PC-3 (cell line): ENCODE results near the gene TTC21B. TPM values are rescaled to one million over a fixed set of nuclear protein-coding genes. Genes with fewer than 3 reads are reported as not detected.
A peak's percentile ranks its signal among the peaks of the same experiment; 100 is the strongest.

Experiments used
- ATAC-seq: fragments of 200-7000 bp; cut with Tn5 transposase; 2 replicates; pipeline ENCODE4 v1.9.1; 2020; ENCODE audit warnings: mild to moderate bottlenecking, moderate library complexity
- BruUV-seq: library from RNA; stranded (reverse); fragments of 400-500 nt; replicated peaks from 2 replicates; lab custom pipeline; 2021; lab: Mats Ljungman, UMichigan
- CTCF ChIA-PET: fragments of 300-600 bp; sonication (Branson Sonifier 250); formaldehyde crosslinking; loops from one replicate; lab custom pipeline; 2022; ENCODE audit warnings: antibody characterized with exemption; lab: Charles Lee
- POLR2A ChIA-PET: fragments of 300-600 bp; sonication (Branson Sonifier 250); formaldehyde crosslinking; loops from one replicate; lab custom pipeline; 2022; ENCODE audit warnings: antibody characterized with exemption; ENCODE audit not compliant: unreplicated experiment; lab: Charles Lee
- DNase-seq: peaks from one replicate; pipeline ENCODE4 v3.0.0-alpha.2; 2015
- H2AFZ ChIP-seq: fragments of 300-600 bp; sonication (generic); 2 replicates; pipeline ENCODE4 v1.6.0; 2016; ENCODE audit warnings: antibody characterized with exemption, low read length
- H3F3A ChIP-seq: fragments of 300-600 bp; sonication (generic); one replicate; pipeline ENCODE4 v1.6.0; 2017; ENCODE audit warnings: antibody characterized with exemption, low read length, control low read depth, mild to moderate bottlenecking; ENCODE audit not compliant: unreplicated experiment
- H3K27ac ChIP-seq: fragments of 300-600 bp; sonication (generic); 2 replicates; pipeline ENCODE4 v1.5.1; 2016; ENCODE audit warnings: mild to moderate bottlenecking, low read length
- H3K27me3 ChIP-seq: fragments of 300-600 bp; sonication (generic); 2 replicates; pipeline ENCODE4 v1.6.1; 2016; ENCODE audit warnings: low read length, mixed read lengths
- H3K36me3 ChIP-seq: fragments of 300-600 bp; sonication (generic); 2 replicates; pipeline ENCODE4 v1.6.1; 2016; ENCODE audit warnings: low read depth, mixed run types, low read length, mixed read lengths
- H3K4me1 ChIP-seq: fragments of 300-600 bp; sonication (generic); 2 replicates; pipeline ENCODE4 v1.5.1; 2016; ENCODE audit warnings: low read length; ENCODE audit not compliant: insufficient read depth
- H3K4me2 ChIP-seq: fragments of 300-600 bp; sonication (generic); 2 replicates; pipeline ENCODE4 v1.6.0; 2016; ENCODE audit warnings: low read length
- H3K4me3 ChIP-seq: fragments of 300-600 bp; sonication (generic); 2 replicates; pipeline ENCODE4 v1.5.1; 2016; ENCODE audit warnings: mild to moderate bottlenecking, low read length, mixed read lengths
- H3K79me2 ChIP-seq: fragments of 300-600 bp; sonication (generic); 2 replicates; pipeline ENCODE4 v1.6.1; 2017; ENCODE audit warnings: low read length, mixed read lengths
- H3K9ac ChIP-seq: fragments of 300-600 bp; sonication (generic); 2 replicates; pipeline ENCODE4 v1.6.0; 2016; ENCODE audit warnings: mild to moderate bottlenecking, low read length
- H3K9me2 ChIP-seq: fragments of 300-600 bp; sonication (generic); replicated peaks from 2 replicates; pipeline ENCODE4 v1.6.1; 2016; ENCODE audit warnings: mixed run types, low read length, mixed read lengths
- H3K9me3 ChIP-seq: fragments of 300-600 bp; sonication (generic); 2 replicates; pipeline ENCODE4 v1.6.1; 2016; ENCODE audit warnings: low read length, mixed read lengths
- H4K20me1 ChIP-seq: fragments of 300-600 bp; sonication (generic); 2 replicates; pipeline ENCODE4 v1.6.1; 2016; ENCODE audit warnings: low read length, mixed read lengths
- CTCF ChIP-seq: fragments of 300-600 bp; sonication (generic); conservative IDR thresholded peaks from 2 replicates; pipeline ENCODE4 v1.5.1; 2017; ENCODE audit warnings: antibody characterized with exemption, low read depth, mild to moderate bottlenecking, low read length
- EZH2 ChIP-seq: fragments of 300-600 bp; sonication (generic); IDR thresholded peaks from one replicate; pipeline ENCODE4 v1.6.1; 2017; ENCODE audit warnings: antibody characterized with exemption, mild to moderate bottlenecking, low read length; ENCODE audit not compliant: unreplicated experiment
- EZH2phosphoT487 ChIP-seq: fragments of 300-600 bp; sonication (generic); IDR thresholded peaks from 2 replicates; pipeline ENCODE4 v1.6.1; 2018; ENCODE audit warnings: mild to moderate bottlenecking, antibody characterized with exemption, low read length, borderline replicate concordance
- intact Hi-C: fragments of 100-400 bp; cut with micrococcal nuclease; formaldehyde crosslinking; loops from 2 replicates; pipeline ENCODE4 v1.9.0; 2023
- total RNA-seq: library from RNA; depleted of rRNA; stranded (reverse); fragments of >200 nt; gene quantifications from 2 replicates; pipeline ENCODE4 v1.2.3, GENCODE V29; 2014

The TTC21B gene
- total RNA-seq, 1 experiment from 2014 or later: 35.5 TPM

- Histone ChIP-seq H4K20me1 (no peaks in the 10 kb centered on the region), H3K36me3 (no peaks in the 10 kb centered on the region), H3K9ac (no peak overlapping the region; the same call in 1 of the 2 replicates), H3K9me2 (no peaks in the 10 kb centered on the region), H3K27me3 (no peaks in the 10 kb centered on the region), H3K4me2 (peak overlapping the region; percentile 69), H3K79me2 (no peaks in the 10 kb centered on the region), H3K9me3 (no peaks in the 10 kb centered on the region), H2AFZ (peak overlapping the region; percentile 71), H3K27ac (no peak overlapping the region), H3K4me3 (peak overlapping the region; percentile 31), H3K4me1 (peaks cover 10% of the 10 kb centered on the region), H3F3A (no peaks in the 10 kb centered on the region)
- peak; percentile 93 for DNase-seq
- CTCF ChIA-PET: interaction anchor here (0.6 to 1.5 kb wide), 30 partner anchors 14 to 826 kb away, joined by 3 to 24 read pairs (median 4); partner anchors contain the start of genes CSRNP3, GALNT3, SCN1A and SCN3A
- TF ChIP-seq CTCF (peak; percentile 96), EZH2phosphoT487 (no peak)
- ATAC-seq: peak; percentile 94
- POLR2A ChIA-PET: no interaction called here
- BruUV-seq: no TSS peak
- intact Hi-C loops: loop anchor here (1.0 to 10.0 kb wide), 10 partner anchors 80 to 820 kb away; partner anchors contain the start of genes GALNT3 and SCN2A
Measured at GRCh38 chr2:165874445-165875039, 79.0 kb downstream of the TTC21B start.

GRCh38 chr2:165872101-165872791, 81.3 kb downstream of the TTC21B start:
- no peak for DNase-seq
- Histone ChIP-seq H3K27me3 (no peaks in the 10 kb centered on the region), H3K27ac (no peak overlapping the region), H3K4me2 (no peak overlapping the region), H3K9ac (no peak overlapping the region), H3K4me1 (peaks cover 3% of the 10 kb centered on the region), H3K9me2 (no peaks in the 10 kb centered on the region), H3K4me3 (no peak overlapping the region), H3K79me2 (no peaks in the 10 kb centered on the region), H3K9me3 (no peaks in the 10 kb centered on the region), H3F3A (no peaks in the 10 kb centered on the region), H2AFZ (no peak overlapping the region), H3K36me3 (no peaks in the 10 kb centered on the region), H4K20me1 (no peaks in the 10 kb centered on the region)
- no peak for TF ChIP-seq CTCF
- TF ChIP-seq EZH2: no peak
- no peak for TF ChIP-seq EZH2phosphoT487
- ChIA-PET POLR2A (no interaction called here), CTCF (no interaction called here)
- intact Hi-C loops: loop anchor here (5.0 to 10.0 kb wide), 3 partner anchors 315 to 823 kb away; no protein-coding TSS in a partner anchor
- no peak for ATAC-seq
- BruUV-seq: no TSS peak
